BE2C (cell line): Measurements from ENCODE around the gene FBXL14.

Source experiments
- DNase-seq: peaks from one replicate; pipeline ENCODE4 v3.0.0-alpha.2; 2020
- H3K27me3 ChIP-seq: fragments of 250-450 bp; sonication (Bioruptor Pico); 2 replicates; pipeline ENCODE4 v1.5.1; 2020; ENCODE audit warnings: mild to moderate bottlenecking
- H3K36me3 ChIP-seq: fragments of 250-450 bp; sonication (Bioruptor Pico); 2 replicates; pipeline ENCODE4 v1.5.1; 2020; ENCODE audit warnings: mild to moderate bottlenecking
- H3K4me1 ChIP-seq: fragments of 250-450 bp; sonication (Bioruptor Pico); 2 replicates; pipeline ENCODE4 v1.5.1; 2020
- H3K4me3 ChIP-seq: 2 replicates; pipeline ENCODE4 v1.5.1; 2011; ENCODE audit warnings: low read depth, low read length
- H3K9me3 ChIP-seq: fragments of 250-450 bp; sonication (Bioruptor Pico); 2 replicates; pipeline ENCODE4 v1.5.1; 2020
- CTCF ChIP-seq: IDR thresholded peaks from 2 replicates; pipeline ENCODE4 v1.5.1; 2012; ENCODE audit warnings: mild to moderate bottlenecking, low read depth, low read length

The FBXL14 gene

GRCh38 chr12:1583421-1584078 is 10.8 kb downstream of the FBXL14 start:
- TF ChIP-seq CTCF, result peak; percentile 98
- no peaks in the 10 kb centered on the region for H3K4me1 ChIP-seq
- H3K36me3 ChIP-seq, result no peaks in the 10 kb centered on the region
- H3K4me3 ChIP-seq, result peak overlapping the region; percentile 25; the same call in 1 of the 2 replicates
- no peaks in the 10 kb centered on the region for H3K9me3 ChIP-seq
- DNase-seq, result peak; percentile 76
- no peaks in the 10 kb centered on the region for H3K27me3 ChIP-seq

GRCh38 chr12:1582709-1583050 is 11.7 kb downstream of the FBXL14 start:
- no peaks in the 10 kb centered on the region for H3K9me3 ChIP-seq
- no peak for TF ChIP-seq CTCF
- H3K4me1 ChIP-seq, result no peaks in the 10 kb centered on the region
- H3K36me3 ChIP-seq, result no peaks in the 10 kb centered on the region
- H3K4me3 ChIP-seq, result no peak overlapping the region
- no peak for DNase-seq
- no peaks in the 10 kb centered on the region for H3K27me3 ChIP-seq

- TF ChIP-seq CTCF, result no peak
- Histone ChIP-seq H3K4me1 (no peaks in the 10 kb centered on the region), H3K4me3 (no peak overlapping the region), H3K9me3 (no peaks in the 10 kb centered on the region), H3K27me3 (no peaks in the 10 kb centered on the region), H3K36me3 (no peaks in the 10 kb centered on the region)
- no peak for DNase-seq
Observed at GRCh38 chr12:1581973-1582708, 12.2 kb downstream of the FBXL14 start.

GRCh38 chr12:1580526-1580925 is 13.9 kb downstream of the FBXL14 start:
- no peaks in the 10 kb centered on the region for H3K9me3 ChIP-seq
- no peak overlapping the region for H3K4me3 ChIP-seq
- no peaks in the 10 kb centered on the region for H3K36me3 ChIP-seq
- no peaks in the 10 kb centered on the region for H3K27me3 ChIP-seq
- DNase-seq, result no peak
- H3K4me1 ChIP-seq, result peaks cover 9% of the 10 kb centered on the region
- TF ChIP-seq CTCF, result no peak

- Histone ChIP-seq H3K36me3 (no peaks in the 10 kb centered on the region), H3K4me3 (no peak overlapping the region), H3K9me3 (no peaks in the 10 kb centered on the region), H3K4me1 (peaks cover 12% of the 10 kb centered on the region), H3K27me3 (no peaks in the 10 kb centered on the region)
- no peak for TF ChIP-seq CTCF
- DNase-seq, result no peak
Observed at GRCh38 chr12:1579651-1580435, 14.5 kb downstream of the FBXL14 start.
